Measurements from ENCODE around the gene STXBP4.

- no peak for TF ChIP-seq CTCF (IDR thresholded peaks at IDR 0.05)
- TF ChIP-seq POLR2AphosphoS5 (IDR thresholded peaks at IDR 0.05) = no peak
- no peak for TF ChIP-seq POLR2A (IDR thresholded peaks at IDR 0.05)
Measured at GRCh38 chr17:54979657-54980056, 11.1 kb downstream of the STXBP4 start.
